ENCODE data around the gene MEX3A. TPM values are rescaled to one million over a fixed set of nuclear protein-coding genes. Genes with fewer than 3 reads are reported as not detected.

MEX3A gene
- polyA plus RNA-seq, 6 donors from 2014 or later: 0.05 to 0.13 TPM; not detected in 4

DNA sequence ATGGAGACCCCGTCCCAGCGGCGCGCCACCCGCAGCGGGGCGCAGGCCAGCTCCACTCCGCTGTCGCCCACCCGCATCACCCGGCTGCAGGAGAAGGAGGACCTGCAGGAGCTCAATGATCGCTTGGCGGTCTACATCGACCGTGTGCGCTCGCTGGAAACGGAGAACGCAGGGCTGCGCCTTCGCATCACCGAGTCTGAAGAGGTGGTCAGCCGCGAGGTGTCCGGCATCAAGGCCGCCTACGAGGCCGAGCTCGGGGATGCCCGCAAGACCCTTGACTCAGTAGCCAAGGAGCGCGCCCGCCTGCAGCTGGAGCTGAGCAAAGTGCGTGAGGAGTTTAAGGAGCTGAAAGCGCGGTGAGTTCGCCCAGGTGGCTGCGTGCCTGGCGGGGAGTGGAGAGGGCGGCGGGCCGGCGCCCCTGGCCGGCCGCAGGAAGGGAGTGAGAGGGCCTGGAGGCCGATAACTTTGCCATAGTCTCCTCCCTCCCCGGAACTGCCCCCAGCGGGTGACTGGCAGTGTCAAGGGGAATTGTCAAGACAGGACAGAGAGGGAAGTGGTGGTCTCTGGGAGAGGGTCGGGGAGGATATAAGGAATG is 32.8 kb upstream of the MEX3A start:
- Mint-ChIP-seq H3K27ac (peak overlapping the region; percentile 82 to 98 (median 92)), H3K9me3 (no peaks in the 10 kb centered on the region), H3K27me3 (peaks cover 40 to 77% (median 64%) of the 10 kb centered on the region in 3 donors), H3K4me1 (peaks cover 18 to 27% (median 20%) of the 10 kb centered on the region in 3 donors), H3K36me3 (peaks cover 0 to 8% of the 10 kb centered on the region in 2 donors), H3K4me3 (peak overlapping the region; percentile 84 to 92 (median 88))
- DNase-seq (no peak), ATAC-seq (ENCODE audit: low read depth in 2 of 2) (peak; percentile 30 to 38)

DNA sequence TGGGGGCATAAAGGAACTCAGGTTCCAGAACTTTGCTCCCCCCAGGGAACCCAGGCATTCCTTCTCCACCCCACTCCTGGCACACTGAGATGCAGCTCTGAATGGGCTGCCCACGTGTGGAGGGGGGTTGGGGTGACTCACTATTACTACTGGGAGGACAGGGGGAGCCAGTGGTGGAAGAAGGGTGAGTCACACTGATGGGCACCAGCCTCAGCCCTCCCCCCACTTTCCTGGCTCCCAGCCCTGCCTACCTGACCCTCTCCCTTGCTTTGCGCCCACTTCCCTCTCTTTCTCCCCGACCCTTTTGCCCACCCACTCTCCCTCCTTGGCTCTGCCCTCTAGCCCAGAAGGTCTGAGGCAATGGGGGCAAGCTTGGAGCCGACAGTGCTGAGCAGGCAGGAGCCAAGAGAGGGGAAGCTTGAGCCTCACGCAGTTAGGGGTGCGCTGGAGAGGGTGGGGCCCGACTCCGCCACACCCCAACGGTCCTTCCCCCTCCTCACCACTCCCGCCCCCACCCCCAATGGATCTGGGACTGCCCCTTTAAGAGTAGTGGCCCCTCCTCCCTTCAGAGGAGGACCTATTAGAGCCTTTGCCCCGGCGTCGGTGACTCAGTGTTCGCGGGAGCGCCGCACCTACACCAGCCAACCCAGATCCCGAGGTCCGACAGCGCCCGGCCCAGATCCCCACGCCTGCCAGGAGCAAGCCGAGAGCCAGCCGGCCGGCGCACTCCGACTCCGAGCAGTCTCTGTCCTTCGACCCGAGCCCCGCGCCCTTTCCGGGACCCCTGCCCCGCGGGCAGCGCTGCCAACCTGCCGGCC is 32.0 kb upstream of the MEX3A start, which contains the start of gene LMNA:
Gene LMNA, plus strand, starts transcription at position 611 of the 818 bp plus-strand sequence. CDS start 208 bp downstream, outside the sequence.
- H3K27me3 Mint-ChIP-seq: peaks cover 36 to 74% (median 61%) of the 10 kb centered on the region in 3 donors
- no peaks in the 10 kb centered on the region for H3K9me3 Mint-ChIP-seq
- peak; percentile 41 for DNase-seq
- peak within 1 kb of the TSS; percentile 82 to 98 (median 92) for H3K27ac Mint-ChIP-seq
- peak; percentile 73 to 75 for ATAC-seq (ENCODE audit: low read depth in 2 of 2)
- H3K4me1 Mint-ChIP-seq: peaks cover 18 to 22% (median 20%) of the 10 kb centered on the region in 3 donors
- peaks cover 0 to 8% of the 10 kb centered on the region in 2 donors for H3K36me3 Mint-ChIP-seq
- H3K4me3 Mint-ChIP-seq: peak within 1 kb of the TSS; percentile 84 to 92 (median 88)

DNA sequence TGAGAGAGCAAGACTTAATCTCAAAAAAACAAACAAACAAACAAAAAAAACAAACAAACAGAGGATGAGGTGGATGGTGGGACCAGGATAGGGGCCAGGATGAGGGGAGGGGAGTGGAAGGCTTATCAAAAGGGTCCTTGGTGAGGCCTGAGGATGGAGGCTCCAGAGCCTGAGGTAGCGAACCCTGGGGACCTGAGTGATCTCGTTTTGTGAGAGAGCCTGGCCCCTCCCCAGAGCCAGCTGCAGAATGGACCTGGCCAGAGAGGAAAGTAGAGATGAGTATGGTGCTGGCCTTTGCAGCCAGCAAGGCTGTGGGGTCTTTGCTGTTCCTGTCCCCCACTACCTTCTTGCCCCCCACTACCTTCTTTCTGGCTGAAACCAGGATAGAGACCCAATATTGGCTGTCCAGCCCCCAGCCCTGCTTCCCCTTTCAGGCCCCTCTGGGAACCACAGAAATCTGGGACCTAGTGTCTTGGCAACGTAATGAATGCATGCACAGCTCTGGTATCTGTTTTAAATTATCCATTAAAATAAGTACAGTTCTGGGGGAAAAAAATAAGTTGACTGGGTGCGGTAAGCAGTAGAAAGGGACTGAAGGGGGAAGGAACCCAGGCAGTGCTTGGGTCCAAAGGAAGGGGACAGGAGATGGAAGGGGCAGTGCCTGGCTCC is 31.2 kb upstream of the MEX3A start:
- DNase-seq: no peak
- peak overlapping the region in 4 of 6 donors; percentile 8 to 92 (median 54) for H3K27ac Mint-ChIP-seq
- peak overlapping the region in 6 of 8 donors; percentile 12 to 90 (median 70) for H3K4me3 Mint-ChIP-seq
- ATAC-seq (ENCODE audit: low read depth in 2 of 2): no peak
- peaks cover 18 to 22% (median 20%) of the 10 kb centered on the region in 3 donors for H3K4me1 Mint-ChIP-seq
- H3K27me3 Mint-ChIP-seq: peaks cover 34 to 71% (median 57%) of the 10 kb centered on the region in 3 donors
- H3K9me3 Mint-ChIP-seq: no peaks in the 10 kb centered on the region
- H3K36me3 Mint-ChIP-seq: peaks cover 0 to 8% of the 10 kb centered on the region in 2 donors

DNA sequence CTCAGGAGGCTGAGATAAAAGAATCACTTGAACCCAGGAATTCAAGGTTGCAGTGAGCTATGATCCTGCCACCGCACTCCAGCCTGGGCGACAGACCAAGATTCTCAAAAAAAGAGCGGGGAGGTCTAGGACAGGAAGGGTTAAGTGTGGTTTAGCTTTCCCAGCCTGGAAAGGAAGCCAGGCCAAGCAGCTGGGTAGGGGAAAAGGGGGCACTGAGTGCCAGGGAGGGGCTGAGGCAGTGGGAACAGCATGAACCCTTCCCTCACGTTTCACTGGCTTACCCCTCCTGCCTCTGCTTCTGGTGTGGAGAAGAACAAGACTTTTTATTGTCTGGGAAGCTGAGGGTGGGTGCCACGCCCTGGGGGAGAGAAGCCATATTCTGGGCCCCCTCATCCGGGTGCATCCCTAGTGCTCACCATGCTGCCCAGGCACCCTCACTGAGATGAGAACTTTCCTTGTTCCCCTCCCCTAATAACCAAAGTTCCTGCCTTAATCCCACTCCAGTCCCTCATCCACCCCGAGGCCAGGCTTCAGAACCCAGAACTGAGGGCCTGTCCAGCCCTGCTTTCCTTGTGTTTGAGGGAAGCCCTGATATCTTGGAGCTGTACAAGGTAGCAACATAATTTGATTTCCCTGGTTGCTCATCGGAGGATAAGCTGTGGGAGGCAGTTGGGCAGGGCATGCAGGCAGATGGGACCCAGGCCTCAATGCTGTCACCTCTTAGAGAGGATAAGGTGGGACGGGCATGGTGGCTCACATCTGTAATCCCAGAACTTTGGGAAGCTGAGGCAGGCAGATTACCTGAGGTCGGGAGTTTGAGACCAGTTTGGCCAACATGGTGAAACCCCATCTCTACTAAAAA is 30.2 kb upstream of the MEX3A start:
- Mint-ChIP-seq H3K4me3 (peak overlapping the region in 3 of 8 donors; percentile 17 to 53 (median 35)), H3K9me3 (no peaks in the 10 kb centered on the region), H3K4me1 (peaks cover 18 to 22% (median 20%) of the 10 kb centered on the region in 3 donors), H3K36me3 (peaks cover 0 to 8% of the 10 kb centered on the region in 2 donors), H3K27ac (peak overlapping the region in 3 of 6 donors; percentile 73 to 92 (median 85)), H3K27me3 (peaks cover 31 to 62% (median 52%) of the 10 kb centered on the region in 3 donors)
- ATAC-seq (ENCODE audit: low read depth in 2 of 2) (no peak), DNase-seq (no peak)

DNA sequence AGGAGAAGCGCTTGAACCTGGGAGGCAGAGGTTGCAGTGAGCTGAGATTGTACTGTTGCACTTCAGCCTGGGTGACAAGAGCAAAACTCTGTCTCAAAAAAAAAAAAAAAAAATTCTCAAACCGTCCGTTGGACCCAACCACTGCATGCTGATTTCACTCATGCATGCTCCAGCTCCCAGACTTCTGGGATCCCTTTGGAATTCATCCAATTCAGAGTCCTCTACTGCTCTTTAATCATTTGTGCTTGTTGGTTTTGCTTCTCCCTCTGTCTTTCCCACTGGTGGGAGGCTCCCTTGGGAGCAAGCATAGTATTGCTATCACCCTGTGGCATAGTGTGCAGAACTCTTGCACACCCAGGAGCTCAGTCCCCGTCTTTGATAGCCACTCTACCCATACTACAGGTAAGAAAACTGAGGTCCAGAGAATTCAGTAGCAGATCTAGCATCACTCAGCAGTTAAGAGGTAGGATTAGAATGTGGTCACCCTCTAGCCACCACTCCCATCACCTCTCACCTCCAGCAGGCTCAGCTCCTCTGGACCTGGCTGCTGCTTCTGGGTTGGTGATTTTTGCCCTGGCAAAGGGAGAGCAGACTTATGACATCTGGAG is 29.2 kb upstream of the MEX3A start:
- DNase-seq: no peak

DNA sequence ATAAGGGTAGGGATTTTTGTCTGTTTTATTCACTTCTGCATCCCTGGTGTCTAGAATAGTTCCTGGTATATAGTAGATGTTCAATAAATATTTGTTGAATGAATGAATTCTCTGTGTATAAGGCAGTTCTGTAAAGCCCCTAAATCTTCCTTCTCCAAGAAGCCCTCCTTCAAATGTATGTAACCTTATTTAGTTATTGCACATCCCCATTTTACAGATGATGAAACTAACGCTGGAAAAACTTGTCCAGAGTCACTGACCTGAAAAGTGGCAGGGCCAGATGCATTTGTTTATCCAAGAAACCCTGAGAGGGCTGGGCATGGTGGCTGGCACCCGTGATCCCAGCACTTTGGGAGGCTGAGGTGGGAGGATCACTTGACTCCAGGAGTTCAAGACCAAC is 28.0 kb upstream of the MEX3A start:
- peak overlapping the region in 3 of 6 donors; percentile 4 to 100 (median 79) for H3K27ac Mint-ChIP-seq
- H3K27me3 Mint-ChIP-seq: peaks cover 19 to 44% (median 37%) of the 10 kb centered on the region in 3 donors
- H3K9me3 Mint-ChIP-seq: no peaks in the 10 kb centered on the region
- H3K36me3 Mint-ChIP-seq: no peaks in the 10 kb centered on the region
- DNase-seq (no peak), ATAC-seq (ENCODE audit: low read depth in 2 of 2) (no peak)
- H3K4me1 Mint-ChIP-seq: peaks cover 20 to 27% (median 20%) of the 10 kb centered on the region in 3 donors
- H3K4me3 Mint-ChIP-seq: no peak overlapping the region

More for the DNA sequence above, 29.2 kb upstream of the MEX3A start:
- Mint-ChIP-seq H3K36me3 (peaks cover 0 to 5% of the 10 kb centered on the region in 2 donors), H3K4me3 (no peak overlapping the region), H3K4me1 (peaks cover 20 to 26% (median 23%) of the 10 kb centered on the region in 3 donors), H3K9me3 (no peaks in the 10 kb centered on the region), H3K27ac (peak overlapping the region in 3 of 6 donors; percentile 70 to 92 (median 88)), H3K27me3 (peaks cover 29 to 56% (median 49%) of the 10 kb centered on the region in 3 donors)
- no peak for ATAC-seq (ENCODE audit: low read depth in 2 of 2)

DNA sequence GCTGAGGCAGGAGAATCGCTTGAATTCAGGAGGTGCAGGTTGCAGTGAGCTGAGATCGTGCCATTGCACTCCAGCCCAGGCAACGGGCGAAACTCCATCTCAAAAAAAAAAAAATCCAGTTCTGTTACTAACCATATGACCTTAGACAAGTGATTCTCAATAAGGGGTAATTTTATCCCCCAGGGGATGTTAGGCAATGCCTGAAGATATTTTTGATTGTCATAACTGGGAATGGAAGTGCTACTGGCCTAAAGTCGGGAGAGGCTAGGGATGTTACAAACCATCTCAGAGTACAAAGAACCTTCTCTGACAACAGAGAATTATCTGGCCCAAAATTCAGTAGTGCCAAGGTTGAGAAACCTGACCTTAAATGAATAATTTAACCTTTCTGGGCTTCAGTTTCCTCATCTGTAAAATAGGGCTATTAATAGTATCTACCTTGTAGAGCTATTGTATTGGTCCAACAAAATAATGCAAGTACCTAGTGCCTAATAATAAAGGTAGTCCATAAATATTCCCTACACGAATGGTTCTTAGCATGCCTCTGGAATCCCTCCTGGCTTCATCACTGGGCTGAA is 26.5 kb upstream of the MEX3A start:
- Mint-ChIP-seq H3K9me3 (no peaks in the 10 kb centered on the region), H3K27me3 (peaks cover 7 to 39% (median 22%) of the 10 kb centered on the region in 3 donors), H3K4me3 (peak overlapping the region in 1 of 8 donors; percentile 22), H3K27ac (peak overlapping the region; percentile 75 to 100 (median 100)), H3K36me3 (no peaks in the 10 kb centered on the region), H3K4me1 (peaks cover 17 to 28% (median 26%) of the 10 kb centered on the region in 3 donors)
- no peak for ATAC-seq (ENCODE audit: low read depth in 2 of 2)
- DNase-seq: no peak

DNA sequence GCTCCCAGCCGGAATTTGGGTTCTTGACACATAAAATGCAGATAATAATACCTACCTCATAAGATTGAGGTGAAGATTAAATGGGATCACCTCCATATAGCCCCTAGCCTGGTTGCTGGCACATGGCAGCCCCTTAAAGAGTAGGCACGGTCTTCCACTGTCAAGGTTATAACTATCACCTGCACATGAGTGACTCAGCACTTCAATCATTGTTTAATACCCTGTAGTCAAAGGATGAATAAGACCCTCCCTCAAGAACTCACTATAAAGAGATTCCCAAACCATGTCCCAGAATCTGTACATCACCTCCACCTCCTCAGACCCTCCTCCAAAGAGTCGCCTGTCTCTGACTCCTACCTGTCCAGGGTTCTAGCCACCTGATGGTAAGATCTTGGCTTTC is 25.8 kb upstream of the MEX3A start:
- Mint-ChIP-seq H3K4me1 (peaks cover 20 to 30% (median 29%) of the 10 kb centered on the region in 3 donors), H3K4me3 (peak overlapping the region in 2 of 8 donors; percentile 10 to 83)

DNA sequence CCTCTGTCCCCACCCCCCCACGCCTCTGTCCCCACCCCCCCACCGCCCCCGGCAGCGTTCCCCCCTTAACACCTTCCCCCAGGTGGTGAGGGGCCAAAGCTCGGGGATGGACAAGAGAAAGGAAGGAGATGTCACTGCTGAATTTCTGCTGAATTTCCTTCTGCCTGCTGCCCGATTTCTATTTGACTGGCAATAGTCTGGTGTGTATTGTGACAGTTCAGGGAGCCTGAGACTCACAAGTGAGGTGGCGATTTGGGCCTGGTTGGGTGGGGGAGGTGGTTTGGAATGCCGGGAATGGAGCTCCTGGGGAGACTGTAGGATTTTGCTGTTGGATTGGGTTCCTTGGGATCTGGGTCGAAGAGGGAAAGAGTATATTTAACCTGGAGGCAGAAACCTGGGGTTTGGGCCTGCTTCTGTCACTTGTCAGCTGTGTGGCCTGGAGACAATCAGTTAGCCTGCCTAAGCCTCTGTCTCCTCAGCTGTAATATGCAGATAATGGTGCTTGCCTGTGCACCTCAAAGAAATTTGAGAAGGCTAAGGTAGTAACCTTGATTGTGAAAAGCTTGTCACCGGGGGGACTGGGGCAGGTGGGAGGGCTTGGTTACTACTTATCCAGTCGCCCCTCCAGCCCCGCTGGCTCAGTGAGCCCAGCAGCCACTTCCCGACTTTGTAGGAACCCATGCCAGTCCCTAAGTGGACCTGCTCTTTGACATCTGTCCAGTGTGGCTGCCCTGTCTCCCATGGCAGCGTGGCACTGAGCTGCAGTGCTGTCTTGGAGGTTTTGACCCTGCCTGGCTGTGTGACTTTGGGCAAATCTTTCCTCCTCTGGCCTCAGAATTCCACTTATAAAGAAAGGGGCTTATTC is 24.6 kb upstream of the MEX3A start:
- Mint-ChIP-seq H3K9me3 (no peaks in the 10 kb centered on the region), H3K27ac (peak overlapping the region; percentile 100), H3K4me1 (peaks cover 20 to 33% (median 30%) of the 10 kb centered on the region in 3 donors), H3K36me3 (no peaks in the 10 kb centered on the region), H3K4me3 (peak overlapping the region; percentile 69 to 92 (median 84)), H3K27me3 (peaks cover 3 to 41% (median 9%) of the 10 kb centered on the region in 3 donors)
- no peak for DNase-seq
- ATAC-seq (ENCODE audit: low read depth in 2 of 2): no peak

More for the DNA sequence above, 25.8 kb upstream of the MEX3A start:
- Mint-ChIP-seq H3K9me3 (no peaks in the 10 kb centered on the region), H3K27me3 (peaks cover 3 to 39% (median 15%) of the 10 kb centered on the region in 3 donors), H3K36me3 (no peaks in the 10 kb centered on the region), H3K27ac (peak overlapping the region; percentile 100)
- ATAC-seq (ENCODE audit: low read depth in 2 of 2) (no peak), DNase-seq (no peak)

DNA sequence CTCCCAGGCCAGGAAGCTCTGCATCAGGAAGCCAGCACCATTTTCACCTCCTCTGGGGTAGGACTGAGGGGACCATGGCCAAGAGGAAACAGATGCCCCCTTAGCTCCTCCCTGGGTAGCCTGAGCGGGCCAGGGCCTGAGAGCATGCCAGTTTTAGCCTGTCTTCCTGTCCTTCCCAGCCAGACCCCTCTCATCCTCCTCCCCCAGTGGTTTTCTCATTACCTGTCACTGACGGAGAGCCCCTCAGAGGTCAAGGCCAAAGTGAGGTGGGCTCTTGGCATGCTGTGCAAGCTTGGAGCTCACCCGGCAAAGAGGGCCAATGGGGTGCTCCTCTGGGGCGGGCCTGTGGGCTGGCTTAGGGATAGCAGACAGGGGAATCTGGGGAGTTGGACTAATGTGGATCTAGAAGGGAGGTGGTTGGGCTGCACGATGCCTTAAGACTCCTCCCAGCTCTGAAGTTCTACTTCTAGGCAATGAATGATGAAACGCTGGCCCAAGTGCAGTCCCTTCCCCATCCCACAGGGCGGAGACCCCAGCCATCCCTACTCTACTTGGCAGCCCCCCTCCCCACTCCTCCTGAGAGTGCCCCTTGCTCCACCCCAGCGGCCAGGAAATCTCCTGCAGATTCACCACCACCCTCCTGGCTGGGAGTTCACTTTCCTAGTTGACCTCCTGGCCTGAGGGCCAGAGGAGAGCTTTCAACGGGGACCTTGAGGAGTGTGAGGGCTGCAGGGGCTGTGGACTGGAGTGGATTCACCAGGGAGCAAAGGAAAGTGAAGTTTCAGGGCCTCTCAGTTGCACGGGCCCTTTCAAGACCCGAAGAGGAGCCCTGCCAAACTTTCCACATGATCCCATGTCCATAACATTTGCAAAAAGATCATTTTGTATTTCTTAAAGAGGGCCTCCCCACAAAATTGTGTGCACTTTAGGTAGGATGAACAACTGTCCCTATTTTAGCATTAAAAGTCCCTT is 22.9 kb upstream of the MEX3A start:
- H3K4me1 Mint-ChIP-seq: peaks cover 20 to 33% (median 32%) of the 10 kb centered on the region in 3 donors
- no peaks in the 10 kb centered on the region for H3K36me3 Mint-ChIP-seq
- ATAC-seq (ENCODE audit: low read depth in 2 of 2): no peak
- no peak for DNase-seq
- peak overlapping the region; percentile 100 for H3K27ac Mint-ChIP-seq
- H3K4me3 Mint-ChIP-seq: peak overlapping the region; percentile 82 to 93 (median 86)
- no peaks in the 10 kb centered on the region for H3K9me3 Mint-ChIP-seq
- peaks cover 2 to 46% (median 17%) of the 10 kb centered on the region in 3 donors for H3K27me3 Mint-ChIP-seq

Measured in naive B cell (primary cell).